NB4 (cell line): ENCODE measurements around the gene MEF2A.

Source experiments
- MYC ChIP-seq: IDR thresholded peaks from 2 replicates; pipeline ENCODE4 v1.6.1; 2011; ENCODE audit warnings: low read depth, low read length
- POLR2A ChIP-seq: IDR thresholded peaks from 2 replicates; pipeline ENCODE4 v1.6.1; 2011; ENCODE audit warnings: mild to moderate bottlenecking; ENCODE audit not compliant: insufficient read length; ENCODE audit errors: extremely low read depth
- TF ChIP-seq, protein P1 (sequence below): IDR thresholded peaks from one replicate; pipeline ENCODE4 v1.5.1; 2012; ENCODE audit warnings: low read depth, low read length

DNA sequence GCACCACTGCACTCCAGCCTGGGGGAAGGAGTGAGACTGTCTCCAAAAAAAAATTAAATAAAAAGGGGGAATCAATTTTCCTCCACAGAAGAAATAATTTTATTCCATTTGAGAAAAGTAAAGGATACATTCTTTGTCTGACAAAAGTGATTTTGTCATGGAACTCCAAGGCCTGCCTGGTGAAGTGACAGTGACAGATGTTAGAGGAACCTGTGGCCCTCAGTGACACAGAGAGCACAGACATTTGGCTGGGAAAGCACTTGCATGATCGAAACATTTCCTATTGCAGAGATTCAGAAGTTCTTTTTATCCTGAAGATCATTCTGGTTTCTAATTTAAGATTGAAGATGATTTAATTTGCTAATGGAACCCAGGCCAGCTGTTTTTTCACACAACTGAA is 161.5 kb downstream of the MEF2A start:
- TF ChIP-seq, protein P1, sequence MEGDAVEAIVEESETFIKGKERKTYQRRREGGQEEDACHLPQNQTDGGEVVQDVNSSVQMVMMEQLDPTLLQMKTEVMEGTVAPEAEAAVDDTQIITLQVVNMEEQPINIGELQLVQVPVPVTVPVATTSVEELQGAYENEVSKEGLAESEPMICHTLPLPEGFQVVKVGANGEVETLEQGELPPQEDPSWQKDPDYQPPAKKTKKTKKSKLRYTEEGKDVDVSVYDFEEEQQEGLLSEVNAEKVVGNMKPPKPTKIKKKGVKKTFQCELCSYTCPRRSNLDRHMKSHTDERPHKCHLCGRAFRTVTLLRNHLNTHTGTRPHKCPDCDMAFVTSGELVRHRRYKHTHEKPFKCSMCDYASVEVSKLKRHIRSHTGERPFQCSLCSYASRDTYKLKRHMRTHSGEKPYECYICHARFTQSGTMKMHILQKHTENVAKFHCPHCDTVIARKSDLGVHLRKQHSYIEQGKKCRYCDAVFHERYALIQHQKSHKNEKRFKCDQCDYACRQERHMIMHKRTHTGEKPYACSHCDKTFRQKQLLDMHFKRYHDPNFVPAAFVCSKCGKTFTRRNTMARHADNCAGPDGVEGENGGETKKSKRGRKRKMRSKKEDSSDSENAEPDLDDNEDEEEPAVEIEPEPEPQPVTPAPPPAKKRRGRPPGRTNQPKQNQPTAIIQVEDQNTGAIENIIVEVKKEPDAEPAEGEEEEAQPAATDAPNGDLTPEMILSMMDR, result no peak
- TF ChIP-seq POLR2A (no peak), MYC (no peak)
